ENCODE measurements around the gene ANKRD18B.
"Not testable (repeated sequence)": the region's sequence is repeated elsewhere in the genome, so short reads cannot be mapped to it uniquely, and the experiment has no call there.

ANKRD18B gene

GRCh38 chr9:33523397-33524305 is at the start of gene ANKRD18B:
Gene ANKRD18B (plus strand): TSS chr9:33524251. CDS start chr9:33524490, 239 bp downstream.
- H3K4me3 Mint-ChIP-seq, result peak within 1 kb of the TSS; percentile 80
- peak within 1 kb of the TSS; percentile 67 for H3K27ac Mint-ChIP-seq
- peak; percentile 66 for DNase-seq (ENCODE audit: low spot score)
- H3K9me3 Mint-ChIP-seq; H3K4me1 Mint-ChIP-seq (ENCODE audit: low read depth); H3K36me3 Mint-ChIP-seq (ENCODE audit: low read depth): not testable (repeated sequence)
- peaks cover 60% of the 10 kb centered on the region for H3K27me3 Mint-ChIP-seq (ENCODE audit: low read depth)

GRCh38 chr9:33475357-33475756 is 48.7 kb upstream of the ANKRD18B start:
- H3K27ac Mint-ChIP-seq, result no peak overlapping the region
- H3K27me3 Mint-ChIP-seq (ENCODE audit: low read depth), result no peaks in the 10 kb centered on the region
- H3K4me3 Mint-ChIP-seq, result no peak overlapping the region
- H3K4me1 Mint-ChIP-seq (ENCODE audit: low read depth), result peaks cover 14% of the 10 kb centered on the region
- no peak for DNase-seq (ENCODE audit: low spot score)
- no peaks in the 10 kb centered on the region for H3K9me3 Mint-ChIP-seq
- H3K36me3 Mint-ChIP-seq (ENCODE audit: low read depth), result peaks cover 10% of the 10 kb centered on the region

GRCh38 chr9:33476503-33476902 is 47.5 kb upstream of the ANKRD18B start:
- no peaks in the 10 kb centered on the region for H3K27me3 Mint-ChIP-seq (ENCODE audit: low read depth)
- no peak overlapping the region for H3K4me3 Mint-ChIP-seq
- peaks cover 6% of the 10 kb centered on the region for H3K36me3 Mint-ChIP-seq (ENCODE audit: low read depth)
- H3K27ac Mint-ChIP-seq, result no peak overlapping the region
- no peak for DNase-seq (ENCODE audit: low spot score)
- peaks cover 11% of the 10 kb centered on the region for H3K4me1 Mint-ChIP-seq (ENCODE audit: low read depth)
- no peaks in the 10 kb centered on the region for H3K9me3 Mint-ChIP-seq

- Mint-ChIP-seq H3K27me3 (ENCODE audit: low read depth) (no peaks in the 10 kb centered on the region), H3K4me3 (no peak overlapping the region), H3K27ac (no peak overlapping the region), H3K36me3 (ENCODE audit: low read depth) (no peaks in the 10 kb centered on the region), H3K9me3 (no peaks in the 10 kb centered on the region), H3K4me1 (ENCODE audit: low read depth) (no peaks in the 10 kb centered on the region)
- no peak for DNase-seq (ENCODE audit: low spot score)
Observed at GRCh38 chr9:33480106-33480505, 43.9 kb upstream of the ANKRD18B start.

- Mint-ChIP-seq H3K27me3 (ENCODE audit: low read depth) (no peaks in the 10 kb centered on the region), H3K9me3 (no peaks in the 10 kb centered on the region), H3K36me3 (ENCODE audit: low read depth) (no peaks in the 10 kb centered on the region), H3K4me1 (ENCODE audit: low read depth) (no peaks in the 10 kb centered on the region), H3K4me3 (no peak overlapping the region), H3K27ac (no peak overlapping the region)
- DNase-seq (ENCODE audit: low spot score), result no peak
Observed at GRCh38 chr9:33480976-33481375, 43.1 kb upstream of the ANKRD18B start.

GRCh38 chr9:33485312-33485711 is 38.7 kb upstream of the ANKRD18B start:
- not testable (repeated sequence) for H3K4me1 Mint-ChIP-seq (ENCODE audit: low read depth); H3K36me3 Mint-ChIP-seq (ENCODE audit: low read depth); DNase-seq (ENCODE audit: low spot score); H3K4me3 Mint-ChIP-seq; H3K9me3 Mint-ChIP-seq; H3K27me3 Mint-ChIP-seq (ENCODE audit: low read depth); H3K27ac Mint-ChIP-seq

- Mint-ChIP-seq H3K9me3 (no peaks in the 10 kb centered on the region), H3K27ac (no peak overlapping the region), H3K4me1 (ENCODE audit: low read depth) (no peaks in the 10 kb centered on the region), H3K27me3 (ENCODE audit: low read depth) (peaks cover 8% of the 10 kb centered on the region), H3K4me3 (no peak overlapping the region), H3K36me3 (ENCODE audit: low read depth) (no peaks in the 10 kb centered on the region)
- no peak for DNase-seq (ENCODE audit: low spot score)
Observed at GRCh38 chr9:33489066-33489465, 35.0 kb upstream of the ANKRD18B start.

GRCh38 chr9:33493819-33494218 is 30.2 kb upstream of the ANKRD18B start:
- not testable (repeated sequence) for H3K27ac Mint-ChIP-seq

GRCh38 chr9:33498387-33498786 is 25.7 kb upstream of the ANKRD18B start:
- no peaks in the 10 kb centered on the region for H3K4me1 Mint-ChIP-seq (ENCODE audit: low read depth)
- DNase-seq (ENCODE audit: low spot score), result no peak
- no peak overlapping the region for H3K4me3 Mint-ChIP-seq
- H3K36me3 Mint-ChIP-seq (ENCODE audit: low read depth), result no peaks in the 10 kb centered on the region
- peaks cover 6% of the 10 kb centered on the region for H3K27me3 Mint-ChIP-seq (ENCODE audit: low read depth)
- H3K27ac Mint-ChIP-seq, result no peak overlapping the region
- H3K9me3 Mint-ChIP-seq, result no peaks in the 10 kb centered on the region

More at GRCh38 chr9:33493819-33494218, 30.2 kb upstream of the ANKRD18B start:
- H3K27me3 Mint-ChIP-seq (ENCODE audit: low read depth), result peaks cover 14% of the 10 kb centered on the region
- DNase-seq (ENCODE audit: low spot score); H3K36me3 Mint-ChIP-seq (ENCODE audit: low read depth); H3K4me1 Mint-ChIP-seq (ENCODE audit: low read depth); H3K9me3 Mint-ChIP-seq; H3K4me3 Mint-ChIP-seq: not testable (repeated sequence)

- Mint-ChIP-seq H3K4me1 (ENCODE audit: low read depth) (peaks cover 6% of the 10 kb centered on the region), H3K36me3 (ENCODE audit: low read depth) (no peaks in the 10 kb centered on the region), H3K27ac (no peak overlapping the region), H3K4me3 (no peak overlapping the region), H3K27me3 (ENCODE audit: low read depth) (peaks cover 2% of the 10 kb centered on the region), H3K9me3 (no peaks in the 10 kb centered on the region)
- no peak for DNase-seq (ENCODE audit: low spot score)
Observed at GRCh38 chr9:33506626-33507370, 17.3 kb upstream of the ANKRD18B start.

- Mint-ChIP-seq H3K9me3 (no peaks in the 10 kb centered on the region), H3K27me3 (ENCODE audit: low read depth) (peaks cover 6% of the 10 kb centered on the region), H3K4me3 (peak overlapping the region; percentile 95), H3K36me3 (ENCODE audit: low read depth) (no peaks in the 10 kb centered on the region), H3K4me1 (ENCODE audit: low read depth) (peaks cover 6% of the 10 kb centered on the region), H3K27ac (peak overlapping the region; percentile 89)
- peak; percentile 42 for DNase-seq (ENCODE audit: low spot score)
Observed at GRCh38 chr9:33510262-33511183, 13.5 kb upstream of the ANKRD18B start.

GRCh38 chr9:33511184-33511517 is 12.9 kb upstream of the ANKRD18B start:
- Mint-ChIP-seq H3K27ac (peak overlapping the region; percentile 89), H3K4me3 (peak overlapping the region; percentile 95)
- not testable (repeated sequence) for DNase-seq (ENCODE audit: low spot score); H3K36me3 Mint-ChIP-seq (ENCODE audit: low read depth); H3K27me3 Mint-ChIP-seq (ENCODE audit: low read depth); H3K4me1 Mint-ChIP-seq (ENCODE audit: low read depth); H3K9me3 Mint-ChIP-seq

- H3K9me3 Mint-ChIP-seq; H3K36me3 Mint-ChIP-seq (ENCODE audit: low read depth); H3K4me3 Mint-ChIP-seq; H3K27me3 Mint-ChIP-seq (ENCODE audit: low read depth); H3K27ac Mint-ChIP-seq; DNase-seq (ENCODE audit: low spot score); H3K4me1 Mint-ChIP-seq (ENCODE audit: low read depth): not testable (repeated sequence)
Observed at GRCh38 chr9:33512535-33512934, 11.5 kb upstream of the ANKRD18B start.
